Right lung (tissue), 5 donors: ENCODE results near the gene BRSK1. TPM values are rescaled to one million over a fixed set of nuclear protein-coding genes. Genes with fewer than 3 reads are reported as not detected.

ENCODE experiments used
- DNase-seq, 2 donors: peaks; one replicate each; pipeline ENCODE4 v3.0.0-alpha.2; 2013
- polyA plus RNA-seq, 5 donors: library from polyadenylated mRNA; unstranded; fragments of 120-200 nt; gene quantifications; one replicate each; pipeline versions ENCODE4 v1.2.1 to v1.2.3, GENCODE V29; 2013; ENCODE audit warnings: inconsistent platforms in 1 of 5, low replicate concordance in 1 of 5; ENCODE audit not compliant: insufficient read length in 5 of 5, insufficient read depth in 1 of 5

Gene BRSK1
- polyA plus RNA-seq, 5 donors: 10.2 to 20.8 (median 15.7) TPM

DNA sequence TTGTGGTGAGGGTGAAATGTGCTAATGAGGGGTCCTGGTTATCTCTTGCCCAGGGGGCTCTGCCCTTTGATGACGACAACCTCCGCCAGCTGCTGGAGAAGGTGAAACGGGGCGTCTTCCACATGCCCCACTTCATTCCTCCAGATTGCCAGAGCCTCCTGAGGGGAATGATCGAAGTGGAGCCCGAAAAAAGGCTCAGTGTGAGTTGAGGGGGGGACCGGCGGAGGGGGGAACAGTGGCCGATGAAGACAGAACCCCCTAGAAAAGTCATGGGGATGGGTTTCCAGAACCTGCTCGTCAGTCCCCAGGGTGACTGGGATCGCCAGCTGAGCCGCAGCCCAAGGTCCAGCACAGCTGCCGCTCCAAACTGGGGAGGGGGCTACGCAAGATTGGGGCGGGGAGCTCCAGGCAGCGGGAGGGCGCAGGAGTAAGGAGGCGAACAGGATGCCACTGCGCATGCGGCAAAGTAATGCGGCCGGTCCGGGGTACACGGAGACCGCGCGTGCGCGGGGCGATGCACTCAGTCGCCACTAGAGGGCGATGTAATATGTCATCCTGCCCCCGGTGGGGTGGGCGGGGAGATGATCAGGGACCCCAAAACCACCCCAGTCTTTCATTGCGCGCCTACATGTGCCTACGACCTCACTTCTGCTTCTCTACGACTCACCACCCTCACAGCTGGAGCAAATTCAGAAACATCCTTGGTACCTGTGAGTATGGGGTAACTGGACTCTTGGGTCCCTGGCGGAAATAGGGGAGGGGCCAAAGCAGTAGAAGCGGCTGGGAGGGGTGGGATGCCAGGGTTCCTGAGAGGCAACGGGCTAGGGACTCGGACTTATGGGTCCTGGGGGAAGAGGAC lies 17.9 kb downstream of the BRSK1 start:
- DNase-seq: peak; percentile 76 to 87

GRCh38 chr19:55302318-55302703 lies 18.5 kb downstream of the BRSK1 start:
- no peak for DNase-seq

- DNase-seq: no peak
Measured at GRCh38 chr19:55303477-55303876, 19.7 kb downstream of the BRSK1 start.

GRCh38 chr19:55304279-55304978 lies 20.6 kb downstream of the BRSK1 start:
- no peak for DNase-seq

GRCh38 chr19:55304980-55305379 lies 21.2 kb downstream of the BRSK1 start:
- DNase-seq: no peak

DNA sequence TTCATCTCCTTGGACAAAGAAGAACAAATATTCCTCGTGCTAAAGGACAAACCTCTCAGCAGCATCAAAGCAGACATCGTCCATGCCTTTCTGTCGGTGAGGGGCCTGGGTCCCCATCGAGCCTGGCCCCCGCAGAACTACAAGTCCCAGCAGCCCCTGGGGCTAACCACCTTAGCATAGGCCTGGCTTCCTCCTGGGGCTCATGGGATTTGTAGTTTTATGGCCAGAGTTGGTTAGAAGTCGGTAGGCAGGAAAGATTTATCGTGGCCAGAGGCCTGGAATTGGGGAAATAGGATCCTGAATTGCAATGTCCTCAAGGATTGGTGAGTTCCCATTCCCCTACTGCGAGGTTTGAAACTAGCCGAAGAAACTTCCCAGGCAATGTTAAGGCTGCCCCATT lies 21.7 kb downstream of the BRSK1 start:
- DNase-seq: no peak

DNA sequence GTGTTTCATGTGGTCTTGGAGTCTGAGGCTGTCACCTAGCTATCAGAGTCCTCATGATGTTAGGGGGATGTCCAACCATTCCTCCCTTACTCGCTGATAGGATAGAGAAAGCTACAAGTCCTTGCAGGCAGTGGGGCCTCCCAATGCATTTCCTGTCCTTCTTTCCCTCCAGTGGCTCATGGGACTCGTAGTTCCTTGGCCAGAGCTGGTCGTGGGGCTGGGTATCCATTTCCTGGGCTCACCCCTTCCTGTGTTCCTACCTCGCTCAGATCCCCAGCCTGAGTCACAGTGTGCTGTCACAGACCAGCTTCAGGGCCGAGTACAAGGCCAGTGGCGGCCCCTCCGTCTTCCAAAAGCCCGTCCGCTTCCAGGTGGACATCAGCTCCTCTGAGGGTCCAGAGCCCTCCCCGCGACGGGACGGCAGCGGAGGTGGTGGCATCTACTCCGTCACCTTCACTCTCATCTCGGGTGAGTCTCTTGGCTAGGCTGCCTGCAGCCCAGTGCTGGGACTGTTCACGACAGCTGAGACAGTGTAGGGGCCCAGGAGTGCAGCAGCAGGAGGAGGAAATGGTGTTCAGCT lies 22.3 kb downstream of the BRSK1 start:
- no peak for DNase-seq

- DNase-seq: no peak
Measured at GRCh38 chr19:55306712-55307111, 22.9 kb downstream of the BRSK1 start.

DNA sequence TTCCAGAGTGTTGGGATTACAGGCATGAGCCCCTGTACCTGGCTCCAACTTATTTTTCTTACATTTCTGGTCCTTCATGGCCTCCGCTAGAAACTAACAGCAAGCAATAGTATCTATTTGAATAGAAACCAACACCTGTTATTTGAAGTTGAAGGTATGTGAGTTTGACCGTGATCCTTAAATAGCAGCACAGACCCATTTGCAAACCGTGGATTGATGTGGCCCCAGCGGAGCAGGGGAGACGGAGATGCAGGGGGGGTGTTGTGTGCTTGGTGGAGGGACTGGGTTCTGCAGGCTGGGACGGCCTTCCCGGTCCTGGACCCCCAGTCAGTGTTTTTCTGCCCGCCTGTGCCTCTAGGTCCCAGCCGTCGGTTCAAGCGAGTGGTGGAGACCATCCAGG lies 24.5 kb downstream of the BRSK1 start:
- DNase-seq: no peak

- no peak for DNase-seq
Measured at GRCh38 chr19:55309448-55309847, 25.7 kb downstream of the BRSK1 start.

DNA sequence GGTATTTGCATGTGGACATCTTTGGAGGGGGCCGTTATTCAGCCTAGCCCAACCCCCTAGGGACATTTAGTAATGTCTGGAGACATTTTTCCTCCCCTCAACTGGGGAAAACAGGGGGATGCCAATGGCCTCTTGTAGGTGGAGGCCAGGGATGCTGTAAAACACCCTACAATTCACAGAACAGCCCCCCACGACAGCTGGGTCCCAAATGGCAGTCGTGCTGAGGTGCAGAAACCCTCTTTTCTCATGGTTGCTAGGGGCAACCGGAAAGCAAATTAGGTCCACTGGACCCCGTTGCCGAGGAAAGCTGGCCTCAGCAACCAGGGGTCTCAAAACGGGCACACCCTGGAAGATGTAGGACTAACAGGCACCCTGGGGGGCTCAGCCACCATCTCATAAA lies 26.7 kb downstream of the BRSK1 start:
- no peak for DNase-seq

DNA sequence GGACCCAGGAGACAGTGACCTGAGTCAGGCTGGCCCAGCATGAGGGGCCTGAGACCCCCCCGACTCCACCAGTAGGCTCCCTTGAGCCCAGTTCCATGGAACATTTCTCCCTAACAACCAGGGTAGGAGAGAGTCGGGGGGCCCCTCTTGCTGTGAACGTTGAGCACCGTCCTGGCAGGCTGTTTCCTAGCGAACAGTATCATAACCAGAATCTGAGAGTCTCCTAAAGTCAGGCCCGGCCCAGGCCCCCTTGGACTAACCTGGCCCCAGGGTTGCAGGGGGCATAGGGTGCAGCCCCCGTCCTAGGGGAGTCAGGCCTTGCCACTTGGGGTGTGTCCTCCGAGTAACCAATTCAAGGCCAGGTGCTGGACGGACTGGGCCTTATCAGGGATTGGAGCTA lies 27.6 kb downstream of the BRSK1 start:
- DNase-seq: no peak

DNA sequence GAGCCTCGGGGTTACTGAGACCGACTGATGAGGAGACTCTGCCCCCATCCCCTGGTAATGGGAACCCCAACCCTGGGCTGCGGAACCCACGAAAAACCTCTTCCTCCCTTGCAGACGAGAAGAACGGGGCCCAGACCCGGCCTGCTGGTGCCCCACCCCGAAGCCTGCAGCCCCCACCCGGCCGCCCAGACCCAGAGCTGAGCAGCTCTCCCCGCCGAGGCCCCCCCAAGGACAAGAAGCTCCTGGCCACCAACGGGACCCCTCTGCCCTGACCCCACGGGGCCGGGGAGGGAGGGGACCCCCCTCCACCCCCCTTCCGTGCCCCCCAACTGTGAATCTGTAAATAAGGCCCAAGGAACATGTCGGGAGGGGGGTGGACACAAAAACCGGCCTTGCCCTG lies 28.0 kb downstream of the BRSK1 start:
- no peak for DNase-seq

GRCh38 chr19:55312621-55313512 lies 29.1 kb downstream of the BRSK1 start:
- no peak for DNase-seq

- DNase-seq: no peak
Measured at GRCh38 chr19:55314396-55314795, 30.6 kb downstream of the BRSK1 start.

DNA sequence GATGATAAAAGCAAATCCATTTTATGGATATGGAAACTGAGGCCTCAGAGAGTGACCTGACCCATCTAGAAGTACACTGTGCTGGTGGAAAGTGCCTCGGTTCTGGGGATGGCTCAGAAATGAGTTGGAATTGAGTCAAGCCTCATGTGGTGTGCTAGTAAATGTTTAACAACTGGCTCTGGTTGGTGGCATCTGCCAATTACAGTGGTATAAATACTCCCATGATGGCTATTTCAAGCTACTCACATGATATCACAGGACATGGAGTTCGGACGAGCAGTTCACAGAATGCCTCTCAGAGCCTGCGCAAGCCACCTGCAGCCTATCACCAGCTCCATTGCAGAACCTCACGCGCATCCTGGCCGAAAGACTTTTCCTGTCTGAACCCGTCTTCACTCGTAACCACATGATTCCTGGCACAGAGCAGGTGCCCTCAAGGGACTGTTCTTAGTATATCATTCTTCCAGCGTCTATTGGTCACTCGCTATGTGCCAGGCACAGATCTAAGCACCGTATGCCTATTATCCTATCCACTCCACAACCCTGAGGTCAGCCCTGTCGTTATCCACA lies 32.2 kb downstream of the BRSK1 start:
- DNase-seq: no peak

DNA sequence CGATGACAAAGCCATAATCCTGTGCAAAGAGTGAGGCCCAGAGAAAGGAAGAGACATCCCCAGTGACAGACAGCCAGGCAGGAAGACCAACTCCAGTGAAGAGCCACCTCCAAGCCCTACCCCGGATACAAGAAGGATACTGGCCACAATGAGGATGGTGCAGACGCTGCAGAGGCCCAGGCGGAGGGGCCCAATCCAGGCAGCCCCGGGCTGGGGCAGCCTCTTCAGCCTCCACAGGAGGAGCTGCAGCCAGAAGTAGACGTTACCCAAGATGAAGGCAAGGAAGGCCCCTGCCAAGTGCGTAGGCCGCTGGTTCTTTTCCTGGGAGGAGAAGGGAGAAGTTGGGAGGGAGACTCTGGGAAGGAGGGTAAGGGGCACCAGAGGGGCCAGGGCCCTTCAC lies 32.8 kb downstream of the BRSK1 start:
- no peak for DNase-seq

GRCh38 chr19:55319785-55320184 lies 36.0 kb downstream of the BRSK1 start:
- no peak for DNase-seq

DNA sequence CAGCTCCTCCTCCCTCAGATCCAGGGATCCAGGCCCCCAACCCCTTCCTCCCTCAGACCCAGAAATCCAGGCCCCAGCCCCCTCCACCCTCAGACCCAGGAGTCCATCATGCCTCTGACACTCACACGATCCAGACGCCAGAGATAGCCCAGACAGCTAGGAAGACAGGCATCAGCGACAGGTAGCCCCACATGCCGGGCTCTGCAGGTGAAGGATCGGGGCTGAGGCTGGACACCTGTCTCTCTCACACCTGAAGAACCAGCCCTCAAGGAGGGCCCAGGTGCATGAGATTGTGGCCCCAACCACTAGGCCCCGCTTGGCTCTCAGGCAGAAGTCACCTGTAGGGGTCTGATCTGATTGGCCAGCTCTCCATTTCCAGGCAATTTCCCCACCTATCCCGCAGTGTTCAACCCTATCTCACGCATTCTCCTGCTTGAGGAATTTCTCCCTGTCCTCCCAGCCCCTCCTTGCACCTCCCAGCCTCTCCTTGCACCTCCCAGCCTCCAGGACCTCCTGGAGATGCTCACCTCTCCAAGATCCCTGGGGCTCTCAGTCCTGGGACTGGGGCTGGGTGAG lies 37.1 kb downstream of the BRSK1 start:
- DNase-seq: no peak

GRCh38 chr19:55321466-55322137 lies 37.8 kb downstream of the BRSK1 start:
- no peak for DNase-seq
